GM21360 (cell line): ENCODE data around the gene CUL1.
A peak's percentile ranks its signal among the peaks of the same experiment; 100 is the strongest.
"Not testable (repeated sequence)": the region's sequence is repeated elsewhere in the genome, so short reads cannot be mapped to it uniquely, and the experiment has no call there.

Source experiments
- ATAC-seq: cut with Tn5 transposase; IDR thresholded peaks from one replicate; pipeline ENCODE4 v1.9.1; 2021; ENCODE audit warnings: mild to moderate bottlenecking, moderate library complexity; ENCODE audit not compliant: unreplicated experiment

CUL1 gene

DNA sequence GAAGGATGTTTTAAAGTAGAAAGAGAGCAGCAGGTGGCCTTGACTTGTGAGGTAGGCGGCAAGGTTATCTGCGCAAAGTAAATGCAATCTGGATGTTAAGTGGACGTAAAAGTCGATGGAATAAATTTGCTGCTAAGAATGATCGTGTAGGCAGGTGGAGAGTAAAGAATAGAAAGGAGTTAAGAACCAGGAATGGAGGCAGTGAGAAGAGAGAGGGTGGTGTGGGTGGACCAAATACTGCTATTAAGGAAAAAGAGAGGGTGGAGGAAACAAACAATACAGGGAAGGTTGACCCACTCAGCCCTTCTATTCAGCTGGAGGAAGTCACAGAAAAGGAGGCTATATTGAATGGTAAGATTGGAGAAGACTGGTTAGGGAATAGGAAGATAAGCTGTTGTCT lies 1.9 kb upstream of the CUL1 start:
- no peak for ATAC-seq

DNA sequence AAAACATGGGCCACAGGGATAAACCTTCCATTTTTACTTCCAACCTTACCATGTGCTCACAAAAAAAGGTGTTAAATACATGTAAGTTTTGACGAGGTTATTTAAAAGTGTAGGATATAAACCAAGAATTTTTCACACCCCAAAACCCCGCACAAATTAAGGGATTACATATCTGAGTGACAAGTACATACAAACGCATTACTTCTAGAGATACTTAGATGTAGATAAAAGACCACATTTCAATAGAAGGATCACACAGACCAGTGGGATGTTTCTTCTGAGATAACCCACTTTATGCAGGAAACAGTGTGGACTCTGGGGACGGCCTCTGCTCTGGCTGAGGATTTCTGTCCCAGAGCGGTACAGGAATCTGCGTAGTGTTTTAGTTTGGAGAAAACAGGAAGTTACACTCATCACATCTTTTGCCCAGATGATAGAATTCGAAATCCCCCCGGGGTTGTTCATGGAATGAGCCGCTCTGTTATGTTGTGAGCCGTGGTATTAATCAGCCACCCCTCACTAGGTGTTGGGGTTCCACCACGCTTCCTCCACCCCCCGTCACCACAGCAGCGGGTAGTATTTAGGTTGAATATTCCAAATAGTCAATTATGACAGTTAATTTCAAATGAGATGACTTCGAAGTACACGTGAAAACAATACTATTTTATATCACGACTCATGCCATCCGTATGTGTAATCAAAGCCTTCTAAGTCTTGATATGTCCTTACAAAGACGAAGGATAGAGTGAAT lies 1.3 kb upstream of the CUL1 start:
- no peak for ATAC-seq

DNA sequence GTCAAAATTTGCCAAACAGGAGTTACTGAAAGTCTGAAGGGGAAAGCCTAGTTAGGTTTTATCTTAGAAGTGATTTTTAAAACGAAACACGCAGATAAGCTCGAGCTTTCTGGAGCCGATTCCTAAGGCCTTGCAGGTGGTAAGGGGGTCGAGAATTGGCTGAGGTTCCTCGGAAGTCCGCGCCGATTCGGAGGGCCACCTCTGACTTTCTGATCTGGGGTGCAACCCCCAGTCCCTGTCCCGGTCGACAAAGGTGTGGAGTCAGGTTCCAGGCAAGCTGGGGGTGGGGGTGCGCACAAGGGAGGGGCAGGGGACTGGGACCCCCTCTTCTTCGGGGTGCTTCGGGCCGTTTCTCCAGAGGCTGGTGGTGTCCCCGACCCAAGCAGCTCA lies 701 bp upstream of the CUL1 start:
- ATAC-seq, result no peak

DNA sequence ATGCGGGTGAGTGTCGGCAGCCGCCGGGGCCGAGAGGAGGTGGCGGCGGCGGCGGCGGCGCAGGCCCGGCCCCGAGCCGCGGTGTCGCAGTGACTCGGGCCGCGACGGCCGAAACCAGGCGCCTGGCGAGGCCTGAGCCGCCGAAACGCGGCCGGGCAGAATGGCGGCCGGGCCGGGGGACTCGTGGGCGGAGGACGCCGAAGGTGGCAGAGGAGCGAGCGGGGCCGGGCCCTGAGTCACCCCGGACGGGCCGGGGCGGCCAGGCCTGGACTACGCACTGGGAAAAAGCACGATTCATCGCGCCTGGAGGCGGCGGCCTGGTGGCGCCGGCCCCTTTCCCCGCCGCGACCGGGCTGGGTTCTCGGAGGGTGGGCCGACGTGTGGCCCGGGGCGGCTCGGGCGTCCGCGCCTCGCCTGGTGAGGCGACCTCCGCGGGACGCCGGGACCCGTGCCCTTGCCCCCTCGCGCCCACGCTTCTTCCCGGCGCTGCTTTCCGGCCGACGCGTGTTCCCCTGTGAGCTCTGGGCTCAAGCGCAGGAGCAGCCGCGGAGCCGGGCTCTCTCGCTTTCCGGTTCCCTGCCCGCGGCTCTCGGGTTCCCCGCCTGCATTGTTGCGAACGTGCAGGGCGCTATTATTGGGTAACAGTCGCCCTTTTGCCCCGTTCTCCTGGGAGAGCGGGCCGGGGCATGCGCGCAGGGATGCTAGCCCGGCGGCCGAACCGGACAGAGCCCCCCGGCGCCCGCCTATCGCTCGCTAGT lies 500 bp downstream of the CUL1 start:
- ATAC-seq, result peak; percentile 33

DNA sequence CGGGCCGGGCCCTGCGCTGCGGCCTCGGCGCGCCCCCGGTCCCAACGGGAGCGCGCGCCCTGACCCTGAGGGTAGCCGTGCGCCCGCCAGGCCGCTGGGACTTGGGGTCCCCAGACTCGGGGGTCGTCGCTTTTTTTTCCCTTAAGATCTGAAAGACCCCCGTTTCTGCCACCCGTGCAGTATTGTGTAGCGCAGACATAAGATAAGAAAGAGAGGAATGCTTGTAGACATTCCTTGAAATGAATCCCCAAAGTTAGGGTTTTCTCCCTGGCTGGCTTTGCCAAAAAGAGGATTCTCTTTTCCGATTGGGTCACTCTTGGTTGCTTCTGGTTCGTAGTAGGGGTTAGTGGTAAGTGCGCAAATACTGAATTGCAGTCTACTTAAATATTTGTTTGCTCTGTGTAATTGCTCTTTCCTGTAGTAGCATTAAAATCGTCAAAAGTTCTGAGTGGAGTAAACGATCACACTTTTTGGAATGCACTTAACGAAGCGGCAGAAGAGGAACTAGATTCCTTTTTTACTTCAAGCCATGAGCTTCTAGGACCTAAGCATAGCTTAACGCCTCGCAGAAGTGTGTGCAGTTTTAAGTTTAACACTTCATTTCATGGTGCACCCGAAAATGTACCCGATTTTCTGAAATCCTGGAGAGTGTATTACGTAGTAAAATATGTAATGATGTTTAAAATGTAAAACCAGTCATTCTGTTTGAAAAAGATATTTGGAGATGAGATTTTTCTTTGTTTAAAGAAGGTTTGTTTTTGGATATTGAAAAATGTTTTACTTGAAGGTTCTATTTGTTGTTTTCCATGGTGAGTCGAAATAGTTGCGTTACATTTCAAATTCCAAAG lies 1.3 kb downstream of the CUL1 start:
- ATAC-seq, result peak; percentile 20

DNA sequence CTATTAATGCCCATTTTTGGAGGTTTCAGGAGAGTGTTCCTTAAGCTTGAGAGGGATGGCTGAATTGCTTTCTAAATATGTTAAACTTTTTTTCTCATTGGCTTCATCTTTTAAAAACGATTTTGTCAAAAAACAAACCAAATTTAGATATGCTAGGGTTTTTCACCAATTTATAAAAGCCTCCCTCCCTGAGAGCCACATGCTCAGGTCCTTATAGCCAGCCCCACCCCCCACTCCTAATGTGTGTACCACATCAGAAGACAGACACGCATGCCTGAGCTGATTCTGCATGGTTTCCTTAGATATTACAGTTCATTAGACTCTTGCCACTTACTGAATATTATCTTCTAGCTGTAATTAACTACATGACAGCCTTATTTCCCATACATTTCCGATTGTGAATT lies 2.0 kb downstream of the CUL1 start:
- no peak for ATAC-seq

DNA sequence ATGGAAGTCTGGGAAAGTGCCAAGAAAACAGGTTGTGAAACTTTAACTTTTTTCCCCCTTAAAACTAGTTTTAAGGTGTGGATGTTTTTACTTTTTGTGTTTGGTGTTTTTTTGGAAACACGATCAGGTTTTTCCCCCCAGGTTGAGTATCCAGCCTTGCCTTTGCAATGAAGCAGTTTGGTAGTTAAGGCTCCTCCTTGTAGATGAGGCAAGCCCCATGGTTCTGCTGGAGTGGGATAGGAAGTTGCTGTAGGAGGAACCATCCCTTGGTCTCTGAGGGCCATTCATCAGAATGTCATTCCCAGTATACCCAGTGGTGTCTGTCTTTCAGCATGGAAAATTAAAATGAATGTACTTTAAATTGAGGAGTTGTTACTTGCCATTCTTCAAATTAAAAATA lies 2.7 kb downstream of the CUL1 start:
- ATAC-seq, result no peak

DNA sequence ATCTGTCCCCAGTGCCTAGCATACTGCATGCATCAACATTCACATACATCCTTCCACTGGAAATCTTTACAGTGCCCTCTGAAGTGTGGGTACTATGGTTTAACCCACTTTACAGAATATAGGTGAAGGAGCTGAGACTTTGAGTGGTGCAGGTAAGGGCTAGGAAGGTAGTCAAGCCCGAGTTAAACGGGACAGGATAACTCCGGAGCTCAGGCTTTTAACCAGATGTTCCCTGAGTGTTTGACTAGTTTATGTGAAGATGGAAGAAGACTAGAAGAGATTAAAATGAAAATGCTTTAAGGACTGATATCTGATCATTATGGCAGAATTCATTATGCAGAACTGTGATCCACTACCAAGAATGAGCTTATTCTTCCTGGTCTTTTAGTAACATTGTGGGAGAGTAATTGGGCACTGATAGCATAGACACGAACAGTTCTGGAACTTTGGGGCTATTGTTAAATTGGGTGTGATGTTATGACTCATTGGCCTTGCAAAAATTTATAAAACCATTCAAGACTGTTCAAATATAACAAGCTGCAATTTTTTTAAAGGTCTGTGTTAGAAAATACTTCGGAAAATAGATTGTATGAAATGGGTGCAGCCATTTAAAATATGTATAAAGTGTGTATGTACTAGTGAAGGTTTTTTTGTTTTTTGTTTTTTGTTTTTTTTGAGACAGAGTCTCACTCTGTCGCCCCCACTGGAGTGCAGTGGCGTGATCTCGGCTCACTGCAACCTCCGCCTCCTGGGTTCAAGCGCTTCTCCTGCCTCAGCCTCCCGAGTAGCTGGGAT lies 4.4 kb downstream of the CUL1 start:
- no peak for ATAC-seq

DNA sequence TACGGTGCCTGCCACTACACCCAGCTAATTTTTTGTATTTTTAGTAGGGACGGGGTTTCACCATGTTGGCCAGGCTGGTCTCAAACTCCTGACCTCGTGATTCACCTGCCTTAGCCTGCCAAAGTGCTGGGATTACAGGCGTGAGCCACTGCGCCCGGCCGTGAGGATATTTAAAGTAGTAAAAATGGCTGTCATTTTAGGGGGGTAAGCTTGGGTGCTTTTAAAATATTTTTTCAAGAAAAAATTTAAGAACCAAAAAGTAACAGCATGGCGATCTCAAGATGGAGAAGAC lies 4.9 kb downstream of the CUL1 start:
- not testable (repeated sequence) for ATAC-seq

DNA sequence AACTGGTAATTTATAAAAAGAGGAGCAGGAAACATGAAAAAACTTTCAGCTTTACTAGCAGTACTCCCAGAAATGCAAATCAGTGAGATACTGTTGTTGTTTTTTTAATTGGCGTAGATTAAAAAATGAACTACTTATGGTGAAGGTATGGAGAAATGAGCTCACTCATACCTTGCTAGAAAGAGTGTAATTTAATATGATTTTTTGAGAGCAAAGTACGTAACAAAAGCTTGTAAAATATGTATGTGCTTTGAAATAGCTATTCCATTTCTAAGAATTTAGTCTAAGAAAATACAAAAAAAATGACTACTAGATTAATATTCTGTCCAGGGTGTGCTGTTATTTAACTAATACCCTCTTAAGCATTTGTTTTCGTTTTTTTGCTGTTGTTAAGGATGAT lies 5.5 kb downstream of the CUL1 start:
- ATAC-seq, result no peak

DNA sequence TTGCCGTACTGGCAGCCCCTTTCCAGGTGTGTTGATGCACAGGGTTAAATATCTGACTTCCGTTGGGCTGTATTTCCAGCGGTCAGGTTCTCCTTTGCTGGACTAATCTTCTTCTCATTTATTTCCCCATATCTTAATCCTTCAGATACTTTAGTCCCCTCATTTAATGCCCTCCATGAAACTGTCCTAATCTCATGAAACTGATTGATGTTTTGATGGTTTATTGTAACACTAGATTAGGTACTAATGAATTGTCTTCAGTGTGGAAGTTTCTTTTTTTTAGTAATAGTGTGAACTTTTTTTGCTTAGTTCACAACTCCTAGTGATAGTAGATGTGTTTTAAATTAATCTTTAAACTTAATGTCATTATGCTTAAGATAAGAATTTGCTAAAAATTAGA lies 6.3 kb downstream of the CUL1 start:
- ATAC-seq, result no peak

DNA sequence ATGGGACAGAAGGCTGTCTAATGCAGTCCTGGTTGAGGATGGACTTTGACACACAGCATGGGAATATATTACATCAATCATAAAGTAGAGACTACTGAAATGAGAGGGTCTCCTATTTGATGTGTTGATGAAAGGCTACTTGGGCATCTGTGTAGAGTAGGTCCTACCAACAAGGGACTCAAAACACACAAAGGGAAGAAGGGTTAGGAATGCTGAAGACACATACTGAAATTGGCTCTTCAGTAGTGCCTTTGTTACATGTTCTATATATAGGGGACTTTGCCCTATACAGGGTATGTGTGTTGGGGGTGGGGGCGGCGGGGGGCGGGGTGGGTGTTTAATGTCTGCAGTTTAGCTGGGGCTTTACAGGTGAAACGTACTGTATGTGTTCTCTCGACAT lies 7.7 kb downstream of the CUL1 start:
- no peak for ATAC-seq

DNA sequence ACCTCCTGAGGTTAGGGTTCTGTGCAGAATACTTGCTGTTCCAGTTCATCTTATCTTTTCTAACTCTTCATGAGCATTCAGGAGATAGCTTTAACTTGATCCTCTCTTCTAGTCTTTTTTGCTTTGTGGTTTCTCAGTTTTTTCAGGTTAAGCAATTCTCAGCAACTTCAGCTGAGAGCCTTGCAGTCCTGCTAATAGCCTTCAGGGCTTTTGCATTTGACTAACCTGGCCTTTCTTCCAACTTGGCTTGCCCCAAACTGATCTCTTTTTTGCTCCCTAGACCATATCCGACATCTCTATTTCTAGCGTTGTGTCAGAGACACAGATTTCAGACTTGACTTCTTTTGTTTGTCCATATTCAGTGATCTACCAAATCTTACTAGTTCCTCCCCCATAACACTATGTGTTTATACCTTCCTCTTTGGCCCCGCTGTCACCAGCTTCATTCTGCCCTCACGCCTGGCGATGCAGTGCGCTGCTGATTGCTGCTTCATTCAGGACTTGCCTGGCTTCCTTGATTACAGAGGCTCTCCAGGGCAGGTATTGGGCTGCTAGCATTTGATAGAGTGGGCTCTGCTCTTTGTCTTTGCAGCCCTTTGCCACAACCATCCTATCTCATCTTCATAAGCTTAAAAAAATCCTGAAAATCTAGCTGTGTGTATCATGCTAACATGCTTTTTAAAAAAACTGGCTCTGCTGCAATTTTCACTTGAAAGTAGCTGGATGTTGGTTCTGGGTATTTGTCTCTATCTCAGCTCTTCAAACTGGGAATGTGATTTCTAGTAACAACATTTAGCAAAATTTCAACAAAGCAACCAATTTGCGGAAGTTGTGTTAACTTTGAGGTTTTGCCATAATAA lies 9.6 kb downstream of the CUL1 start:
- ATAC-seq, result no peak

DNA sequence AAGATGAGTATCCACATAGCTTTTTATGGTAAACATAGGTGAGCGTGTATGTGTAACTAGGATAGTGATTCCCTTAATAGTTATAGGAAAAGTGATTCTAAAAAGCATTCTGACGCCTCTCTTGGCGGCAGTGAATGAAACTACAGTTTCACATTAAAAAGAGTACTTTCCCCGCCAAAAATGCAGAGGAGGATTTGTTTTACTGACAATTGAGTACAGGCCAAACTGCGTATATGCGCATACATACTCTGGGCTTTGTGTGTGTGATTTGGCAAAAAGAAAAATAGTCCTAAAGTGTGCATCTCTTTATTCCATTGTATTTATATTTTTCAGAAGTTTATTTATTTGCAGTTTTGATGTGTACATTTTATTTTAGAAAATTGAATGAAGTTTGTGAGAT lies 10.3 kb downstream of the CUL1 start:
- ATAC-seq, result no peak

DNA sequence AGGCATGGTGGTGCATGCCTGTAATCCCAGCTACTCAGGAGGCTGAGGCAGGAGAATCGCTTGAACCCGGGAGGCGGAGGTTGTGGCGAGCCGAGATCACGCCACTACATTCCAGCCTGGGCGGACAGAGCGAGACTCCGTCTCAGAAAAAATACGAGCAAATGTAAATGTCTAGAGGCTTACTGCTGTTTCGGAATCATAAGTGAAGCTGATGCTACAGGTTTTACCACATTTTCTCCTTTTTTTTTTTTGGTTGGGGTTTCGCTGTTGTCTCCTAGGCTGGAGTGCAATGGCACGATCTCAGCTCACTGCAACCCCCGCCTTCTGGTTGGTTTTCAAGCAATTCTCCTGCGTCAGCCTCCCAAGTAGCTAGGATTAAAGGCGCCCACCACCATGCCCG lies 11.7 kb downstream of the CUL1 start:
- not testable (repeated sequence) for ATAC-seq

DNA sequence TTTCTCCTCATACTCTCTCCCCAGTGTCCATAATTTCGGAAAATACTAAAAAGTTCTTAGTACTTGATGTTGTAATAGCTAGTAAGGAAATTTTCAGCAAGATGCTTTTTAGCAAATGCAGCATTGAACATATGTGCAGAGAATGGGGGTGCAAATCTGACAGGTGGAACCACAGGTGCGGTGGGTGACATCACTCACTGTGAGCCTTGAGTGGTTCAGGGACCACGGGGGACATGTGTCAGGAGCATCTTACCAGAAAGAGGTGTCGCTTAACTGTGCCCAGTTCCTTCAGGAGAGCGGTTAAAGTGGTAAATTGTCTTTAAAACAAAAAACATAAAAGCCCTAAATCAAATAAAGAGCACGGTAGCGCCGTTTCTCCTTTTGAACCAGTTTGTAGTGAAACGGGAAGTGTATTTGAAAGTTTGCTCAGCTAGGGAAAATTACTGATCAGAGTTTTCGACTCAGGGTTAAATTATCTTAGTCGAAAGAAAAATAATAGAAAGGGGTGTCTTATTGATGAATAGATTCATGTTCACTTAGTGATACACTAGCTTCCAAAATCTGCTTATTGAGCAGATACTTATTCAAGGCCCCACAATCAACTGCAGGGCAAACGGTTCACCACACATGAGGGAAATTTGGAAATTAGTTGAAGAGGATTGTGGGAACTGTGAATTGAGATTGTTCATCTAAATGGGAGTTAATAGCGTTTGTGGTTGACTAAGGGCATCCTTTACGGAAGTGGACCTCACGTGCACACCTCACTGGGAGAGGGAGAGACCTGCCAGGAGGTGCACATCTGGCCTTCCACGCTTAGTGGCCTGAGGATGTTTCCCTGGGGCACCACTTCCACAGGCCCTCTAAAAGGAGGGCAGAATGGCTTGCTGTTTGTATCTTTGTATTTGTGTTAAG lies 12.7 kb downstream of the CUL1 start:
- ATAC-seq, result no peak

DNA sequence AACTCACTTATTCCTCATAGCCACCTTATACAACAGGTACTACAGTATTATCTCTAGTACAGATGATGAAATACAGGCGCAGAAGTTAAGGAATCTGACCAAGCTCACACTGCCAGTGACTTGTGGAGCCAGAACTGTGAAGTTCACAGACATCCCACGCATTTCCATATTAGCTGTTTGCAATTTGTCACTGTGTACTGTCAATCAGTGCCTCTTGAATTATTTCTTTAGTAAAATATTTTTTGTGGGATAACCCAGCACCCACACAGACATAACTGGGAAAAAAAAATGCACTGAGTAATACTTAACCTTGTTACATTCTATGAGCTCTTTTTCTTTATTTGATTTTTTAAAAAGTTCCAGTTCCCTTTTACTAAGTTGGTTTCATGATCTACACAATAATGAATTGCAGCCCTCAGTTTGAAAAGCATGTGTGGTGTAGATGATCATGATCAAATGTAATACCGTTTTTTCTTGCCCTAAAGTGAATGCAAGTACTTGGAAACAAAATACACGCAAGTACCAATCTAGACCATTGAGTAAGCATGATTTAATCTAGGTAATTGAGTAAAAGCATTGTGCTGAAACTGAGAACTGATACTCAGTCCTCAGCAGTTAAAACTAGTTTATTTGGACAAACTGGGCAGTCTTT lies 14.1 kb downstream of the CUL1 start:
- ATAC-seq, result peak; percentile 47

DNA sequence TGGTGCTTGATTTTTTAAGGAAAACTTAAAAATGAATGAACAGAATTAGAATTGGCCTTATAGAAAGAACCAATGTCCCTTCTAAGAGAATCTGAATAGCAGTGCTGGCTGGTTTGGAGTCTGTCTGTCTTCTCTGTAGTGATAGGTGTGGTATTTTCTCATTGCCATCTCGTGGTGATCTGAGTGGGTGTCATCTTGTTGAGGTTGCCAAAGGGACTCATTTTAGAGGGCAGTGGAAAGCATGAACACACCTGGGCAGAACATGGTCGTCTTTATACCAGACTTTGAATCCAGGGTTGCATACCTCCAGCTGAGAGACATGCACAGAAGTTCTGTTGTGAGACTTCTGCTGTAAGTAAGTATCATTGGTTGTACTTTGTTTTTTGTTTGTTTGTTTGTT lies 15.8 kb downstream of the CUL1 start:
- no peak for ATAC-seq

DNA sequence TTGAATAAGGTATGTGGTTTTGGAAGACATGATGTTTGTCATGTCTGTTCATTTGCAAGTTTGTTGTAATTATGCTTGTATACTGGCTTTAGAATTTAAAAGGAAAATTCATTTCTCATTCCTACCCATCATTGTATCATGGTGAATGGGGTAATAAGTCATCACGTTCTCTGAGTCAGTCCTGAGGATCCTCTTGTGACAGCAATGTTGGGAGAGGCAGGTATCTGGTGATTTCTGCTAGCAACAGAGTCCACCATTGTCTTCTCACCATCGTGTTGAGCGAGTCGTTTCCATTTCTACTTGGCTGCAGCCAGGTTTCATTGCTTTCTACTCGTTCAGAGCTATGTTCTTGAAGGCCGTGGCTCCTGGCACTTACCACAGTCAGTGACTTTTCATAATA lies 16.3 kb downstream of the CUL1 start:
- ATAC-seq, result no peak
